ENCODE data around the gene TMEM260. TPM values are rescaled to one million over a fixed set of nuclear protein-coding genes. Genes with fewer than 3 reads are reported as not detected.
"Not testable (repeated sequence)": the region's sequence is repeated elsewhere in the genome, so short reads cannot be mapped to it uniquely, and the experiment has no call there.

TMEM260 gene
- total and polyA plus RNA-seq, 10 donors: 8.4 to 42.9 (median 30.2) TPM

DNA sequence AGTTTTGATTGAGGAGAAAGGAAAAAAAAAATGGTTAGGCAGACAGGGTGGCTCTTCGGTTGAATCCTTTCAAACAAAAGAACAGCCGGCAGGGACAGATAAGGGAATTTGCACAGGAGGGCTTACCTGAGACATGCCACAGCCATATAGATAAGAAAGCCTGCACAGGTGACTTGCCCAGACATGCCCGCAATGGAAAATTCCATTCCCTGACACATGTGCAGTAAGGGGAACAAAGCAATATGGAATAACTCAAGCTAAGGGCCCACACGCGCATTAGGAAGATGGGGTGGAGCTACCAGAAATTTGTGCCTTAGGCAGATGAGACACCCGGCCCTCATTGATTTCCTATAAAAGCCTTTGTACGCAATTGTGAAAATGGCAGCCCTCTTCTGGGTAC lies 86.7 kb downstream of the TMEM260 start:
- no peak overlapping the region for H3K4me3 ChIP-seq
- no peak for DNase-seq
- no peak for TF ChIP-seq POLR2AphosphoS5 (IDR thresholded peaks at IDR 0.05)
- TF ChIP-seq POLR2A (IDR thresholded peaks at IDR 0.05): no peak
- TF ChIP-seq, protein P1, sequence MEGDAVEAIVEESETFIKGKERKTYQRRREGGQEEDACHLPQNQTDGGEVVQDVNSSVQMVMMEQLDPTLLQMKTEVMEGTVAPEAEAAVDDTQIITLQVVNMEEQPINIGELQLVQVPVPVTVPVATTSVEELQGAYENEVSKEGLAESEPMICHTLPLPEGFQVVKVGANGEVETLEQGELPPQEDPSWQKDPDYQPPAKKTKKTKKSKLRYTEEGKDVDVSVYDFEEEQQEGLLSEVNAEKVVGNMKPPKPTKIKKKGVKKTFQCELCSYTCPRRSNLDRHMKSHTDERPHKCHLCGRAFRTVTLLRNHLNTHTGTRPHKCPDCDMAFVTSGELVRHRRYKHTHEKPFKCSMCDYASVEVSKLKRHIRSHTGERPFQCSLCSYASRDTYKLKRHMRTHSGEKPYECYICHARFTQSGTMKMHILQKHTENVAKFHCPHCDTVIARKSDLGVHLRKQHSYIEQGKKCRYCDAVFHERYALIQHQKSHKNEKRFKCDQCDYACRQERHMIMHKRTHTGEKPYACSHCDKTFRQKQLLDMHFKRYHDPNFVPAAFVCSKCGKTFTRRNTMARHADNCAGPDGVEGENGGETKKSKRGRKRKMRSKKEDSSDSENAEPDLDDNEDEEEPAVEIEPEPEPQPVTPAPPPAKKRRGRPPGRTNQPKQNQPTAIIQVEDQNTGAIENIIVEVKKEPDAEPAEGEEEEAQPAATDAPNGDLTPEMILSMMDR (IDR thresholded peaks at IDR 0.05 in 8 of 11, conservative IDR thresholded peaks at IDR 0.05 in 3 of 11): no peak
- peaks cover 0 to 5% (median 0%) of the 10 kb centered on the region in 6 donors for H3K36me3 ChIP-seq
- intact Hi-C loops (cut with DNase I; ENCODE audit: low total_unique reads): no loop called here
- no peaks in the 10 kb centered on the region for H3K4me1 ChIP-seq
- WGBS, 5 donors: 92 to 97% (median 95%) methylated on average over 7 of the region's 7 CpGs
- peaks cover 0 to 16% (median 0%) of the 10 kb centered on the region in 8 donors for H3K9me3 ChIP-seq
- no peaks in the 10 kb centered on the region for H3K27me3 ChIP-seq (replicated peaks in 1 of 7)
- H3K27ac ChIP-seq: no peak overlapping the region

DNA sequence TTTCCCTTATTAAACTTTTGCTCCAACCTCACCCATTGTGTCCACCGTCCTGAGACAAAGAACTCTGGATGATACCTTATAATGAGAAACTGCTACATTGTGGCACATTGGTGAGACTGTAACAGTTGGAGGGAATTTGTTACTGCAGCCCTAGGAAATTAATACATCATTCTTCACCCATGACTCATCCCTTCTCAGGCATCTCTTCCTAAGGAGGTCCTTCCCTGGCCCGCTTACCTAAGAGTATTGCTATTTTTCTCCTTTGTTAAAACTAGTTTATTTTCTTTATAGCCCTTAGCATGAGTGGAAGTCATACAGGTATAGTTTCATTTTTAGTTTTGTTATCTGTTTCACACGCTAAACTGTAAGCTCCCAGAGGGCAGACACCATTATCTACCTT lies 87.1 kb downstream of the TMEM260 start:
- no peak for DNase-seq
- H3K4me1 ChIP-seq: no peaks in the 10 kb centered on the region
- no peak for TF ChIP-seq POLR2AphosphoS5 (IDR thresholded peaks at IDR 0.05)
- no peak for TF ChIP-seq POLR2A (IDR thresholded peaks at IDR 0.05)
- TF ChIP-seq, protein P1 (IDR thresholded peaks at IDR 0.05 in 8 of 11, conservative IDR thresholded peaks at IDR 0.05 in 3 of 11): no peak
- 60 to 95% (median 81%) methylated on average over 3 of the region's 3 CpGs for WGBS, 5 donors
- H3K9me3 ChIP-seq: peaks cover 0 to 16% (median 0%) of the 10 kb centered on the region in 8 donors
- intact Hi-C loops (cut with DNase I; ENCODE audit: low total_unique reads): no loop called here
- no peak overlapping the region for H3K4me3 ChIP-seq
- H3K27me3 ChIP-seq (replicated peaks in 1 of 7): no peaks in the 10 kb centered on the region
- H3K27ac ChIP-seq: no peak overlapping the region
- peaks cover 0 to 5% (median 0%) of the 10 kb centered on the region in 6 donors for H3K36me3 ChIP-seq

DNA sequence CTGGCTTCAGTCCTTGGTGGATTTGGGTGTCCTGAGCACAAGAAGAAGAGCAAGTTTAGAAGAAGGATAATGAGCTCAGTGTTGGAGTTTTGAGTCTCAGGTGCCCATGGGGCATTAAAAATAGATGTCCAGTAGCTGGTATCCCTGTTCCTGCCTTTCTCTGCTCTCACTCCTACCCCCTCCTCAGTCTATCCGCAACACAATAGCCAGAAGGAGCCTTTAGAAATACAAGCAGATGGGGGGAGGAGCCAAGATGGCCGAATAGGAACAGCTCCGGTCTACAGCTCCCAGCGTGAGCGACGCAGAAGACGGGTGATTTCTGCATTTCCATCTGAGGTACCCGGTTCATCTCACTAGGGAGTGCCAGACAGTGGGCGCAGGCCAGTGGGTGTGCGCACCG lies 87.7 kb downstream of the TMEM260 start:
- H3K4me3 ChIP-seq; H3K27ac ChIP-seq; H3K4me1 ChIP-seq; H3K27me3 ChIP-seq (replicated peaks in 1 of 7); intact Hi-C loops (cut with DNase I; ENCODE audit: low total_unique reads); H3K36me3 ChIP-seq; DNase-seq: not testable (repeated sequence)
- peaks cover 0 to 16% (median 0%) of the 10 kb centered on the region in 8 donors for H3K9me3 ChIP-seq
- 68 to 97% (median 91%) methylated on average over 7 to 11 of the region's 11 CpGs for WGBS, 5 donors

DNA sequence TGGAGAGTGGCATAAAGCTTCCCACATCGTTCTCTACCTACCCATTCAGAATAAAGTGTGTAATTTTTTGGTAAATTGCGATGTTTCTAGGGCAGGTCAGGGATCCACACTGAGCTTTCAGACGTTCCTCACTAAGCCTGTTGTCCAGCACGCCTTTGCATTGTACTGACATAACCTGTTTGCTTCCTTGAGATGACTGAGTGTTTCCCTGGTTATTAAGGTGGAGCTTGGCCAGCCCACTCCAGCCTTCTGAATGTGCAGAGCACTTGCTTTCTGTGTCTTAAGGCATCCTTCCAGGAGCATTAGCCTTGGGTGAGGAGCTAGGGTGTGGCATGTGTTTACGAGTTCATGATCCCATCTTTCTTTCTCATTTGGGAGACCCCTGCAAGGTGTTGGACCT lies 96.4 kb downstream of the TMEM260 start:
- TF ChIP-seq, protein P1 (IDR thresholded peaks at IDR 0.05 in 8 of 11, conservative IDR thresholded peaks at IDR 0.05 in 3 of 11): no peak
- TF ChIP-seq POLR2AphosphoS5 (IDR thresholded peaks at IDR 0.05) (no peak), POLR2A (IDR thresholded peaks at IDR 0.05) (no peak)
- Histone ChIP-seq H3K36me3 (no peaks in the 10 kb centered on the region), H3K4me1 (no peaks in the 10 kb centered on the region), H3K27ac (no peak overlapping the region), H3K4me3 (no peak overlapping the region), H3K9me3 (peaks cover 0 to 18% (median 3%) of the 10 kb centered on the region in 8 donors), H3K27me3 (replicated peaks in 1 of 7) (no peaks in the 10 kb centered on the region)
- DNase-seq: no peak
- 51 to 87% (median 75%) methylated on average over 5 of the region's 5 CpGs for WGBS, 5 donors
- intact Hi-C loops (cut with DNase I; ENCODE audit: low total_unique reads): no loop called here

DNA sequence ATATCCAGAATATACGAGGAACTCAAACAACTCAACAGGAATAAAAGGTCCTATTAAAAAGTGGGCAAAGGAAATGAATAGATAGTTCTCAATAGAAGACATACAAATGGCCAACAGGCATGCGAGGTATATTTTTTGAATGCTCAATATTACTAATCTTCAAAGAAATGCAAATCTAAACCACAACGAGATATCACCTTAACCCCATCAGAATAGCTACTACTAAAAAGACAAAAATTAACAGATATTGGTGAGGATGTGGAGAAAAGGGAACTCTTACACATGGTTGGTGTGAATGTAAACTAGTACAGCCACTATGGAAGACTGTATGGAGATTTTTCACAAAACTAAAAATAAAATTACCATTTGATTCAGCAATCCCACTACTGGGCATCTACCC lies 99.2 kb downstream of the TMEM260 start:
- peaks cover 0 to 19% (median 3%) of the 10 kb centered on the region in 8 donors for H3K9me3 ChIP-seq
- intact Hi-C loops (cut with DNase I; ENCODE audit: low total_unique reads): no loop called here
- no peaks in the 10 kb centered on the region for H3K4me1 ChIP-seq
- no peak overlapping the region for H3K4me3 ChIP-seq
- TF ChIP-seq POLR2AphosphoS5 (IDR thresholded peaks at IDR 0.05) (no peak), POLR2A (IDR thresholded peaks at IDR 0.05) (no peak)
- TF ChIP-seq, protein P1 (IDR thresholded peaks at IDR 0.05 in 8 of 11, conservative IDR thresholded peaks at IDR 0.05 in 3 of 11): no peak
- no peaks in the 10 kb centered on the region for H3K27me3 ChIP-seq (replicated peaks in 1 of 7)
- H3K27ac ChIP-seq: no peak overlapping the region
- DNase-seq: no peak
- WGBS, 5 donors: 71 to 85% (median 74%) methylated on average over 3 of the region's 3 CpGs
- no peaks in the 10 kb centered on the region for H3K36me3 ChIP-seq

All from spleen (tissue), 11 donors.